GM18505 (cell line): ENCODE results near the gene IKBKE.

Experiments
- ATAC-seq: cut with Tn5 transposase; IDR thresholded peaks from one replicate; pipeline ENCODE4 v1.9.1; 2021; ENCODE audit not compliant: unreplicated experiment
- POLR2A ChIP-seq: IDR thresholded peaks from 4 replicates; pipeline ENCODE4 v1.6.1; 2011; ENCODE audit warnings: borderline replicate concordance; ENCODE audit not compliant: insufficient read depth, insufficient read length; ENCODE audit errors: extremely low read depth

The IKBKE gene

DNA sequence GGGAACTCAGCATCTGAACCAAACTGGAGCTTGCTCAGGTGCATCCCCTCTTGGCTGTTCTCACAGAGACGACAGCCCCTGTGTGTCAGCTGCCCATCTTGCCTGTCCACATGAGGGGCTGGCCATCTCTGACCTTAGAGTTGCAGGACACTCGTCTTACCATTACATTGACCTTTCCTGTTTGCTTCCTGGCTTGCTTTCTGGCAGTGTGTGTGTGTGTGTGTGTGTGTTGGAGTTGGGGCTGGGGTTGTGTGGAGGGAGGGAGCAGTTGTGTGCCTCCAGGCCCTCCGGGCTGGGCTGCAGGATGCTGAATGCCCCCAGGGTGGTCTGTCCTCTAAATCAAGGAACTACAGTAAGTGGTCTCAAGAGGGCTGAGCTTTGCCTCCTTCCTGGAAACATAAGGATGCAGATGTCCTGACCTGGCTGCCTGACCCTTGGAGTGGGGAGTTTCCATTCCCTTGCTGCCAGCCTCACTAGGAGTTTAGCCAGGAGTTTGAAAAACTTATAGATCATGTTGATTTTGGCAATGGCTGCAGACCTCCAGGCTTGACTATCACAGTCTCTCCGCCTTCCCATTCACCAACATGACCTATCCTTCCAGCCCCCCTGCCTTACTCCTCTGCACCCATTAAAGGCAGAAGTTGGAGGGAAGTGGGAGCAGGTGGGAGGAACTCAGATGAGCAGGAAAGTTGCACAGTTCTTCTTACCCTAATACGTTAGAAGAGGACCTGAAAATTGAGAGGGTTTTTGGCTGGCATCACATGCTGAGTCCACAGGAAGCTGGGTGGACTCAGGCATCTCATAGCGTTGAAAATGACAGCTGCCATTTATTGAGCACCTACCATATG lies 56.0 kb downstream of the IKBKE start:
- ATAC-seq = no peak
- TF ChIP-seq POLR2A = no peak

DNA sequence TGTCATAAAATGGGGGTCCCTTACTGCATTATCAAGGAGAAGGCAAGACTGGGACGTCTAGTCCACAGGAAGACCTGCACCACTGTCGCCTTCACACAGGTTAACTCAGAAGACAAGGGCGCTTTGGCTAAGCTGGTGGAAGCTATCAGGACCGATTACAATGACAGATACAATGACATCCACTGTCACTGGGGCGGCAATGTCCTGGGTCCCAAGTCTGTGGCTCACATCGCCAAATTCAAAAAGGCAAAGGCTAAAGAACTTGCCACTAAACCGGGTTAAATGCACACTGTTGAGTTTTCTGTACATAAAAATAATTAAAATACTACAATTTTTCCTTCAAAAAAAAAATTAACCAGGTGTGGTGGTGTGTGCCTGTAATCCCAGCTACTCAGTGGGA lies 59.1 kb downstream of the IKBKE start:
- no peak for ATAC-seq
- TF ChIP-seq POLR2A = no peak

DNA sequence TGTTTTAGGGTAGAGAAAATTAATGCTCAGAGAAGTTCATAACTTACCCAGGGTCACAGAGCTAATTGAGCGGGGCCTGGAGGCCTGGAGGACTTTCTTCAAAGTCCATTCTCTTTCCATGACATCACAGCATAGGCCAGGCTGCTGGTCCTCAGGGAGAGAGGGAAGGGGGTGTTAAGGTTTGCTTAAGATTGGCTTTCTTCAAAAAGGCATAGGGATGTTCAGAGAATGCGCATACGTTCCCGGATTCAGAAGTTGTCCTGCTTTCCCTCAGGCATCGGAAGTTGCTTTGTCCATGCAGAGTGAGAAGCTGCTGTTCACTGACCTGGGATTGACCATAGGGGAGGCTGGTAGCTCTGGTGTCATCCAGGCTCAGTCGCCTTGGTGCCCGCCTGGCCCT lies 62.1 kb downstream of the IKBKE start:
- no peak for ATAC-seq
- no peak for TF ChIP-seq POLR2A

DNA sequence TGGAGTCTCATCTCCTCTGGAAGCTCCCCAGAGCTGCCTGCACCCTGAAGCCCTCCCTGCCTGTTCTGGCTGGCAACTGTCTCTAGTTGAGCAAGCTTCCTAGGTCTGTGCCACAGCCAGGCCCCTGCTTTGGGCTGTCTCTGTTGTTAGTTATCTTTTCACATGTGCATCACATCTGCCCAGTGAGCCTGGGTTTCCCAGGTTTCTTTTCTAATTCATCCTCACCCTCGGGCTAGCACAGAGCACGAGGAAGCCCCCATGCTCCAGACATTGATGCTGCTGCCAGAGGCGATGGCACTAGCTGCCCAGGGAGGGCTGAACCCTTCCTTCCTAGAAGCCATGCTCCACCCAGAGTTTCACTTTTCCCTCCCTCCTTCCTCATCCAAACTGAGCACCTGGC lies 64.3 kb downstream of the IKBKE start:
- TF ChIP-seq POLR2A = no peak
- no peak for ATAC-seq

DNA sequence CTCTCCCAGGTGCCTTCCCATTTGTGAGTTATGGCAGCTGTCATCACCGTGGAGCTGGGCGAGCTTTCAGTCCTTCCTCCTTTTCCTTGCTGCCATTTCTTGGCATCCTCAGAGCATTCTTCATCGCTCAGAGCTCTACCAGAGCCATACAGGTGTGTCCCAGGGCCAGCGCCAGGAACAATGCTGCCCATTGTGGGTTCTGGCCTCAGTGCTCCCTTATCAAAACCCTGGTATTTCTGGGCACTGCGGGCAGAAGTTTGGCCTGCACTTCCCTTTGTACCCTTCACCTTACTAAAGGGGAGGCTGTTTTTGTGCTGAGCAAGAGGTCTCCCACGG lies 65.5 kb downstream of the IKBKE start:
- ATAC-seq = no peak
- TF ChIP-seq POLR2A = no peak

DNA sequence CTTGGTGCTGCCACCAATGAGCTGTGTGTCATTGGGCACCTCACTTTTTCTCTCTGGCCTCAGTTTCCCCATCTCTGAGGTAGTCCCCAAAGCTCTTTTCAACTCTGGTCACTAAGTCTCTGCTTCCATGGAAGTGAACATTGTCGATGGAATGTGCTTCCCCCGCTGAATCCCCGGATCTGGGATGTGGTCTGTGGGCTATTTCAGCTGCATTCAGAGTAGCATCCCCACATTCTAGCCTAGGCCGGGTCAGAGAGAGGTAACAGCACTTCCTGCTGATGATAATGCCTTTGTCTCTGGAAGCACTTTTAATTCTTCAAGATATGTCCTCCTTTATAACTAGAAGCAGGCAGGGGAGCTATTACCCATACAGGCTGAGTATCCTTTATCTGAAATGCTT lies 66.9 kb downstream of the IKBKE start:
- no peak for TF ChIP-seq POLR2A
- ATAC-seq = no peak

DNA sequence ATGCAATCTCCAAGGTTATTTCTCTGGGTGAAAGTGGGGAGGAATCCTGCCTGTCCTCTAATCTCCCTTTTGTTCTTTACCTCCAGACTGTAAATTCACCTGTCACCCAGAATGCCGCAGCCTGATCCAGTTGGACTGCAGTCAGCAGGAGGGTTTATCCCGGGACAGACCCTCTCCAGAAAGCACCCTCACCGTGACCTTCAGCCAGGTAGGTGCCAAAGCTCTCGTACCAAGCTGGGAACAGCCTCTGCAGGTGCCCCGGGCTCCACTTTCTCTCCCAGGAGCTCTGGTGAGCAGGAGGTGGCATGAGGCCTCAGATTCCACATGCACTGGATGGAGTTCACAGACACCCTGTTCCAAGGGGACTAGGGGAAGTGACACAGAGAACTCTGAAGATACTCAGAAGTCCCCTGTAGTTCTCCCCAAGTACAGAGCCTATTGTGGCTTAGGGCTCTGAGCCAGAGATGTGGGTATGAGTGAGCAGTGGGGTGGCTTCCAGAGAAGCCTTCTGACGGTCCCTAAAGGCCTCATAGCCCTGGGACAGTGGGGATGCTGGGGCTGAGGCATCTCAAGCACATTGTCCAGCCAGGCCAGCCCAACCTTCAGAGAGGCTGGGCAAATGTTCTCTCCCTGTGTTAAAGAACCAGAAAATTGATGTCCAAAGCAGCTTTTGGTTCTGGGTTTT lies 68.0 kb downstream of the IKBKE start:
- ATAC-seq = no peak

DNA sequence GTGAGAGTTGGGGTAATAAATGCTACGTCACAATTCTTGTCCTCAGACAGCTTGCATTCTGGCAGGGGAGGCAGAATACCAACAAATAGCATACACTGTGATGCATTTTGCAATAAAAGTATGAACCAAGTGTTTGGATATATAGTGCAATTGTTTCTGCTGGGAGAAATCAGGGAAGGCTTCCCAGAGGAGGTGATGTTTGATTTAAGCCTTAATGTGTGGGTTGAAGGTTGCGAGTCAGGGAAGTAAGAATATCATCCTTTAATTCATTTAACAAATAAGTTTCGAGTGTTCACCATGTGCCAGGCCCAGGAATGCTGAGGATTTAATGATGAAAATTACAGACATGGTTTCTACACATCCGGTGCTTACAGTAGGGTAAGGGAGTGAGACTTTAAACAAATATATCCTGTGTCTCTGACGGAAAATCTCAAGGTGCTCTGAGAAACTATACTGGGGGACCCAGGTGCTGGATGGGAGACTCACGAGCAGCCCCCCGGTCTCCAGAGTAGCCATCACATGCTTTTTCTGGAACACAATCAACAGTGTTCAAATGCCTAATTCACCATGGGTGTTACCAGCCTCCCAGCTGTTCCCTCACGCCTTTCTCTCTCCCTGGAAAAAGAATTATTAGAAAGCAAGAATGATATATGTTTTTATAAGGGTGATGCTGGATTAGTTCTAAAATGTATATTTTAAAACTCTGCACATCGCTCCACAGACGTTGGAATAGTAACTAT lies 68.8 kb downstream of the IKBKE start:
- no peak for TF ChIP-seq POLR2A
- ATAC-seq = no peak

More for the DNA sequence above, 68.0 kb downstream of the IKBKE start:
- no peak for TF ChIP-seq POLR2A

DNA sequence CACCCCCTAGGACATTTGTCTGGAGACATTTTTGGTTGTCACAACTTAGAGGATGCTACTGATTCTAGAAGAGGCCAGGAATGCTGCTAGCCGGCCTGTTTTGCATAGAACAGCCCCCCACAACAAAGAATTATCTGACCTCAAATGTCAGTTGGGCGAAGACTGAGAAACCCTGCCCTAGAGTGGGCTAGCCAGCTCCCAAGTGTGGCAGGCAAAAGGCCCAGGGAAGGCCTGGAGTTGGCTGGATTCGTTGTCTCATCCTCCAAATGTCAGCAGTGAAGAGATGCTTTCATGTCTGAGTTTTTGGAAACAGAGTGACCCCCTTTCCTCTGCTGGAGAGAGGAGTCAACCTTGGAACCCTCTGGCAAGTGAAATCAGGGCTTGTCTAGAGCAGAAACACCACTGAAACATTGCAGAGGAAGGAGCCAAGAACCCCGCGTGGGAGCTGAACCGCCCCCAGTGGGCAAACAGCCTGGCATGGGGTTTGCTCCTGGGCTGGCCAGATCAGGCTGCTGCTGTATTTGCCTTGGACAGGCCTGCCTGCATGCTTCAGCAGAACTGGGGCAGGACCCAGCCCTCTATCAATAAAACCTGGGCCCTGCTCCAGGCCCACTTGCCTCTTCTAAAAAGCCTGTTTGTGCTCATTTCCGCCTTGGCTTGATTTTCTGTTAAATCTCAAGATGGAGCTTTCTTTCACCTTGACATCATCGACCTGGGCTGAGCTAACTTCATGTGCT lies 69.9 kb downstream of the IKBKE start:
- TF ChIP-seq POLR2A = no peak
- ATAC-seq = no peak

DNA sequence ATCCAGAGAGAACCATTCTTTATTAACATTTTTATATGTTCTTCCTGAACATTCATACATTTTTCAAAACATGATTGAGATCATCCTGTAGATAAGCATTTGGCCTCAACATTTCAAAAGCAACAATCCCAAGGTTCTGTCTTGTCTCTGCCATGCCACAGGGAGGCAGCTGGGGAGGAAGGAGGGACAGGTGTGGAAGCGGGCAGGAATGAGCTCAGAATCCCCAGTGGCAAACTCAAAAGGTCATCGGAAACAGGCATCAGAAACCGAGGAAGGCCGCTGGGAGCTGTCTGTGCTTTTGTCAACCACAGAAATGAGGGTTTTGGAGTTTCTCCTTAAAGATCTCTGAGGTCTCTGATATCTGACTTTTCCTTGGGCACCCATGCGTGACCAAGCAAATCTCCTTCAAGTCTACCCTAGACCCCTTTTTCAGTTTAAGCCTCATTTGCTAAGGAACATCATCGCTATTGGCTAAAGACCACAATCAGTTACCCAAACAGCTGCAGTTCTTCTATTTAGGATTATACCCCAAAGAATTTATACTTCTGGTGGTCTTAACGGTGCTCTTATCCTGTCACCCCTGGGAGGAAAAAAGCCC lies 71.1 kb downstream of the IKBKE start:
- no peak for ATAC-seq
- TF ChIP-seq POLR2A = no peak

DNA sequence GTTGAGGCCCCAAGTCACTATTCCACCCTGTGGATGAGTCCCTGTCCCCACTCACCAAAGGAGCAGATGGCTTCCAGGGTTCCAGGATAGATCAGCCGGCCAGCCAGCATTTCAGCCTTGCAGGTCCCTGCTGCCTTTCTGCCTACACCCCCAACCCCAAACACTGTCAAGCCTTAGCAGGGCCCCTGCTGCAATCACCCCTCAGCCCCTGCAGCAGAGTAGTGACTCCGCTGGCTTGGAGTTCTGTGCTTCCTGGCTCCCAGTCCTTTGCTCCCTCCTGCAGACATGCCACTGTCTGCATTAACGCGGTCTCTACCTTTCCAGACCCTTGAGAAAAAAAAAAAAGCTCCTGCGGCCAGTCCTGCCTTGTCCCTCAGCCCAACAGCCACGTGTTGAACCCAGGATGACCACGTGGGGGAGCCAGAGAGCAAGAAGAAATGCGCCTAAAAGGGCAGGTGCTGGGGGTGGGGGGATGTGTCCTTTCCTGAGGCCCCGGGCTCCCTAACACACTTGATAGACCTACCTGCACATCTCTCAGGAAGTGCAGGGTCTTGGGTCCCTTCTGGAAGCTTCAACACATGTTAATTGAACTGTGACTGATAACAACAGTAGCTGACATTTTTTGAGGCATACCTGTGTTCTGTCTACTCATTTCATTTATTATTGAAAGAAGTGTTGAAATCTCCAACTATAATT lies 74.4 kb downstream of the IKBKE start:
- TF ChIP-seq POLR2A = no peak
- no peak for ATAC-seq

DNA sequence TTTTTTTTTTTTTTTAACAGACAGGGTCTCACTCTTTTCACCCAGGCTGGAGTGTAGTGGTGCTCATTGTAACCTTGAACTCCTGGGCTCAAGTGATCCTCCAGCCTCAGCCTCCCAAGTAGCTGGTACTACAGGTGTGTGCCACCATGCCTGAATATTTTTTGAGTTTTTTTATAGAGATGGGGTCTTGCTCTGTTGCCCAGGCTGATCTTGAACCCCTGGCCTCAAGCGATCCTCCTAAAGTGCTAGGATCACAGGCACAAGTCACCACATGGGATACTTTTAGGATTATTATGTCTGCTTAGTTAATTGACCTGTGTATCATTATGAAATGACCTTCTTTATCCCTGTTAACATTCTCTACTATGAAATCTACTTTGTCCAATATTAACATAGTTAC lies 75.1 kb downstream of the IKBKE start:
- no peak for TF ChIP-seq POLR2A
- no peak for ATAC-seq
